ENCODE data around the gene CAMTA1. TPM values are rescaled to one million over a fixed set of nuclear protein-coding genes. Genes with fewer than 3 reads are reported as not detected.

CAMTA1 gene
- total RNA-seq, 2 donors from 2014 or later: 109 to 128 TPM

DNA sequence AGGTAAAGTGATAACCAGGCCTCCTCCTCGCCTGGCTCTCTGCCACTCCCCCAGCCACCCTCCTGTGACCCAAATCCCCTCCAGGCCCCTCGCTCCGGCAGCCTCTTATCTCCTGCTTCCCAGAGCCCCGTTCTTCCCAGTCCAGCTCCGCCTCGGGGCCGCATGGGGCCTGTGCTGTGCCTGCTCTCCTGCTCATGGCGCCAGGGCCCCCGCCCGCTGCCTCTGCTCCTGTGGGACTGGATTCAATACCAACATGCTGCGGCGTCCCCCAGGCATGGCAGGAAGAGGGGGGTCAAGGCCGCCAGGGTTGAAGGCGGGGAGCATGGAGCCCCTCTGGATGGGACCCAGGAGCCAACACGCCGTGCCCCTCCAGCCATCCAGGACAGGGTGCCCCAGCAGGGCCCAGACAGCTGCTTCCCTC is 772.8 kb downstream of the CAMTA1 start:
- DNase-seq (peak; percentile 33), ATAC-seq (peak; percentile 30 to 36)
- intact Hi-C loops (cut with DNase I): no loop called here

DNA sequence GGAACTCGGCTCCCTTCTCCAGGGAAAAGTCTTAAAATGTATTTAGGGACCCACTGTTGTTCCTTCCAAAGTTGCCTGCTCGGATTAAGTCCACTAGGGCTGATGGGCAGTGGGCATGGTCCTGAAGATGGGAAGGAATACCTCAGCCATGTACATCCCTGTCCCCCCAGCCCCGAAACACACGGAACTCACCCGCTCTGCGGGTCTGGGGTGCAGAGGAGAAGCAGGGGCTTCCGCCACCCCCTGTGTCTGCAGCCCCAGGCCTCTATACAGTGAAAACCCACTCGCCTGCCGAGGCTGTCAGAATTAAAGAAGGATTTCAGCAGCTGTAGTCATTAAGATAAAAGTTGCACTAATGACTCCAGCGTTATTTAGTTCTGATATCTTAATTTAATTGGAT is 773.2 kb downstream of the CAMTA1 start:
- DNase-seq (no peak), ATAC-seq (no peak)
- intact Hi-C loops (cut with DNase I): no loop called here

DNA sequence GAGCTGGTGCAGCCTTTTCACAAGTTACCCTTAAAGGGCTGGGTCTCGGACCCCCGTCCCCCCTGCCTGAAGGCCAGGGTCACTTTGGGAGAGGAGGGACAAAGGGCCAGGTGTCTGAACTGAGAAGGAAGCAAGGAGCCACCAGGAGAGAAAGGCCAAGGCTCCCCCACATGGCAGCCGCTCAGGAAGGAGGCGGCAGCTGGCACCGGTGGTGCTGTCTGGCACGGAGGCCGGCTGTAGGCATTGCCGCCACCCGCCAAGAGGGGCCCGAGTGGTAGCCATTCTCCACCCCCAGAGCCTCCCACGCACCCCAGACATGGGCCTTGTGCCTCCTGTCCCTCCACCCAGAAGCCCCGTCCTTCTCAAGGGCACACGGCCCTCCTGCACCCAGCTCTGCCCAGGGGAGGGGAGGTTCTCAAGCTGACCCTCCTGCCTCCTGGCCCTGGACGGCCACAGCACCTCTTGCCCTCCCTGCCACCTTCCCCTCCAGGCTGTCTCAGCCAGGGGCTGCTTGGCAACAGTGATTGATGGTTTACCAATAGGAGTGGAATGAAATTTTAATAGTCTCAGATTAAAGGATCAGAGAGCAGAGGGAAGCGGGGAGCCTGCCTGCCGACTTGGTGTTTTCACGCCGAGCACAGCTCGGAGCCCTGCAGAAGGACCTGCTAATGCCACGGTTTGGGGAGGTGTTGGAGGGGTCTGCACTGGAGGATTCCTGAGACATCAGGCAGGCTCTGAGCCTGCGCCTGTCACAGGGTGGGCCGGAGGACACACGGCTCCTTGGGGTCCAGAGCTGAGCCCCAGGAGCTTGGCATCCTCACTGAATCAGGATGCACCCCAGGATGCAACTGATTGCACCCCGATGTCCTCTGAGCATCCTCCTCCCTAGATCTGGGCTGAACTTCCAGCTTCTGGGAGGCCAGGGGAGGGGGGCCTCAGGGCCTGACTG is 773.9 kb downstream of the CAMTA1 start:
- intact Hi-C loops (cut with DNase I): no loop called here
- peak; percentile 17 for DNase-seq
- ATAC-seq: no peak

DNA sequence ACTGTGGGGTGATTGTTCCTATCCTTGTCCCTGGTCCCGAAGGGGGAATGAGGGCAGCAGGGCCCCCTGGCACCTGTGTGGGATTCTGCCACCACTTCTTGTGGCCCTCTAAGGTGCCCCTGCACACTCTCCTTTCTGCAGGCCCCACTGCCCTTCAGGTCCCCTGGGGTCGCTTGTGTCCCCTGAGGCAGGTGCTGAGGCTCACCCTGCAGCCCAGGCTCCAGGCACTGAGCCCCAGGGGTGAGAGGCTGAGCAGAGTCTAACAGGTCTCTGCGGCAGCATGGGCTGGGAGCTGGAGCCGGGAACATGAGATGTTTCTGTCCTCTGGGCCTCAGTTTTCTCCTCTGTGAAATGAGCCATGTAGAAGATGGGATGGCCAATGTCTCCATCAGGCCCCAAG is 774.9 kb downstream of the CAMTA1 start:
- DNase-seq (peak; percentile 10), ATAC-seq (no peak)
- intact Hi-C loops (cut with DNase I): no loop called here

DNA sequence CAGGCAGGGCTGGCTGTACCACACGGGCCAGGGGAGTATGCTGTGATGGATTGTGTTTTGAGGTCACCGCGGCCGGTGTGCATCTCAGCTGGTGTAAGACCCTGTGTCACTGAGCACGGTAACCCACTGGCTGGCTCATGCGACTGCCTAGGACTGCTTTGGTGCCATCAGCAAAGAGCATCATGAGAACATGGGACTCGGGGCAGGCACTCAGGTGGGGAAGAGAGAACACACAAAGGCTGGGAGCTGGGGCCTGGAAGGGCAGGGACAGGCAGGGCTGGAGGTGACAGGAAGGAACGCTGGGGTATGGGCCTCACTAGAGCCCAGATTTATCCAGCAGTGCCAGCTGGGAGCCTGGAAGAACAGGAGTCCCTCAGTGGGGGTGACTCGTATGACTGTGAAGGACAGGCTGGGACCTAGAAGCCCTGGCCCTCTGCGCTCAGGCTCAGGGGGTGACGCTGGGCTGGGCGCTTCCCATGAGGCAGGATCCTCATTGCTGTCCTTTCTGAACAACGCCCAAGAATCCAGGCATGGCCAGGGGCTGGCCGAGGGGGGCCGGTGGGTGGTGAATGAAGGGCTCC is 775.4 kb downstream of the CAMTA1 start:
- no peak for ATAC-seq
- peak; percentile 14 for DNase-seq
- intact Hi-C loops (cut with DNase I): no loop called here

DNA sequence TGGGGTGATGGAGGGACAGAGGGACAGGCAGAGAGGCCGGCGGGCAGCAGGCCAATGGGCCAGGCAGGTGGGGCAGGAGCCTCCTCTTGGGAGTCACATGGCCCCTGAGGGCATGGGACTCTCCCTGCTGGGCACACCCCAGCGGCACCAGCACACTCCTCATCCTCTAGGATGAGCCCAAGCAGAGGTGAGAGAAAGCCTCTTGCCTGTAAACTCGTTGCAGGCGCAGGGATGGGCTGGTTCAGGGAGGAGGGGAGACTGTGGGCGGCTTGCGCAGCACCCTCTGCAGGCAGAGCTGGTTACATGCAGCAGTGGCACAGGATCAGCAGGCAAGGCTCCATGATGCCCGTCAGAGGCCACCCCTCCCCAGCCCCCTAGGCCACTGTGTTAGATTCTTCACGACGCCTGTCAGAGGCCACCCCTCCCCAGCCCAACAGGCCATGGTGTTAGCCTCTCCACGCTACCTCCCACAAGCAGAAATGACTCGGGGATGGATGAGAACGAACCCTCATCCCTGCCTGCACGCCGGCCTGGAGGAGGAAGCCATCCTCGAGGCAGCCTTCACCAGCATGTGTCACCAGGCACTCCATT is 776.2 kb downstream of the CAMTA1 start:
- ATAC-seq: peak in 1 of 2 donors; percentile 33
- DNase-seq: peak; percentile 16
- intact Hi-C loops (cut with DNase I): no loop called here

DNA sequence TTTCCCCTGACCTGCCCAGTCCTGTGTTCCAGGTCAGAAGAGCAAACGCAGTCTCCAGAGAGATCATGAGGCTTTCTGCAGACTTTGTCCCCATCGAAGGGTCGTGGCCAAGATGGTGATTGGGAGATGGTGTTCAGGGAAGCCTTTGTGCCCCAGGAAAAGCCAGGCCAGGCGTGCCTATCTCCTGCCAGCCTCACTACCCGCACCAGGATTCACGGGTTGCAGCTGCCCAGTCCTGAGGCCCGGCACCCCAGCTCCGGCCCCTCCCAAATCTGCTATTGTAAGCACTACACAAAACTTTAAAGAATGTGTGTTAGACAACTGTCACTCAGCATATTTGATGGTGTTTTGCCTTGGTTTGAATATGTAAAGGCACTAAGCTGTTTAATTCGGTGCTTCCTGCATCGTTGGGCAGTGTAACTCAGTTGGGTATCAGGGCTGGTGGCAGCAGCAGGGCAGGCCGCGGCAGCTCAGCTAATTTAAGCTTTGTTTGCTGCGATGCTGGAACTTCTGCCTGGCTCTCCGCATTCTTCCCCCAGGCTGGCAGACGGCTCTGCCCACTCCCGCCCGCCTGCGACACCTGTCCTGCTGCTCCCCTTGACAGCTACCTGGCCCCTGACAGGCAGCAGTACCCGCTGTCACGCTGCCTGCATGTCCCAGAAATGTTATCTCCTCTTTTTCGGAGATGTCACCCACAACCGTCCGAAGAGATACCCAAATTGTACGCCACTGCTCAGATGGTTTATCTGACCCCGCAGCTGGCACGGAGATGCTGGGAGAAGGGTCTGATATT is 776.9 kb downstream of the CAMTA1 start:
- intact Hi-C loops (cut with DNase I): no loop called here
- ATAC-seq: peak in 1 of 2 donors; percentile 36
- peak; percentile 24 for DNase-seq

- intact Hi-C loops (cut with DNase I): no loop called here
- ATAC-seq (no peak), DNase-seq (peak; percentile 21)
Observed at GRCh38 chr1:7562729-7563605, 777.7 kb downstream of the CAMTA1 start.

- DNase-seq (peak; percentile 8), ATAC-seq (no peak)
- intact Hi-C loops (cut with DNase I): no loop called here
Observed at GRCh38 chr1:7564137-7564536, 778.9 kb downstream of the CAMTA1 start.

GRCh38 chr1:7565099-7565750 is 780.0 kb downstream of the CAMTA1 start:
- intact Hi-C loops (cut with DNase I): no loop called here
- DNase-seq (peak; percentile 13), ATAC-seq (no peak)

GRCh38 chr1:7566417-7567375 is 781.4 kb downstream of the CAMTA1 start:
- intact Hi-C loops (cut with DNase I): no loop called here
- no peak for ATAC-seq
- peak; percentile 13 for DNase-seq

- ATAC-seq (no peak), DNase-seq (peak; percentile 2)
- intact Hi-C loops (cut with DNase I): no loop called here
Observed at GRCh38 chr1:7567376-7567775, 782.1 kb downstream of the CAMTA1 start.

DNA sequence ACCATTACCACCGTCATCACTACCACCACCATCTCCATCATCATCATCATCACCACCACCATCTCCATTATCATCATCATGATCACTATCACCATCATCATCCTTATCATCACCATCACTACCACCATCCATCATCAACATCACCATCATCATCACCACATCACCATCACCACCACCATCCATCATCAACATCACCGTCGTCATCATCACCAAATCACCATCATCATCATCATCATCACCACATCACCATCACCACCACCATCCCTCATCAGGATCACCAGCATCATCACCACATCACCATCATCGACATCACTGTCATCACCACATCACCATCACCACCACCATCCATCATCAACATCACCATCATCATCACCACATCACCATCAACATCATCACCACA is 782.8 kb downstream of the CAMTA1 start:
- no peak for ATAC-seq
- no peak for DNase-seq
- intact Hi-C loops (cut with DNase I): no loop called here

GRCh38 chr1:7568901-7569524 is 783.8 kb downstream of the CAMTA1 start:
- DNase-seq (no peak), ATAC-seq (no peak)
- intact Hi-C loops (cut with DNase I): no loop called here

GRCh38 chr1:7570311-7570710 is 785.1 kb downstream of the CAMTA1 start:
- intact Hi-C loops (cut with DNase I): no loop called here
- no peak for DNase-seq
- no peak for ATAC-seq

DNA sequence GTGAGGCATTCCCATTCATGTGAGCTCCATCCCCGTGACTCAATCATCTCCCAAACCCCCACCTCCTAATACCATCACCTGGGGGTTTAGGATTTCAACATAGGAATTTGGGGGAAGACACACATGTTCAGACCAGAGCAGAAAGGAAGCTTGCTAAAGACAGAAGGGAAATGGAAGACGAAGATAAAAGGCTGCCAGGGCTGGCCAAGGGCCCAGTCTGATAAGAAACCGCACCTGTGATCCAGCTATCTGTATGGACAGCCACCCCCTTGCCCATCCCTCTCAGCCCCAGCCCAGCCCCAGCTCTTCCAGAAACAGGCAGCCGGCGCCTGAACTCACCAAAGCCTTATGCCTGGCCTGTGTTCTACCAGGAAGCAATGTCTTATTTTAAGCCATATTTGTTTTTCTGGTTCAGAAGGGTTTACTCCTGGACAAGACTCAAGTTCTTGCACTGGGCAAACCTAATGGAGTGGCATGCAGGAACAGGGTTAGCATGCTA is 787.4 kb downstream of the CAMTA1 start:
- DNase-seq: no peak
- intact Hi-C loops (cut with DNase I): no loop called here
- peak in 1 of 2 donors; percentile 30 for ATAC-seq
